DND-41 (cell line): ENCODE data around the gene ANKRD12.

Experiments used
- EZH2 ChIP-seq: IDR thresholded peaks from 3 replicates; pipeline ENCODE4 v1.6.1; 2012; ENCODE audit warnings: borderline replicate concordance, low read depth, mild to moderate bottlenecking, moderate library complexity, low read length, inconsistent platforms; ENCODE audit not compliant: severe bottlenecking
- TF ChIP-seq, protein P1 (sequence below): IDR thresholded peaks from 2 replicates; pipeline ENCODE4 v1.5.1; 2012; ENCODE audit warnings: borderline replicate concordance, low read length, moderate library complexity, mild to moderate bottlenecking; ENCODE audit not compliant: poor library complexity, severe bottlenecking; ENCODE audit errors: extremely low read depth

DNA sequence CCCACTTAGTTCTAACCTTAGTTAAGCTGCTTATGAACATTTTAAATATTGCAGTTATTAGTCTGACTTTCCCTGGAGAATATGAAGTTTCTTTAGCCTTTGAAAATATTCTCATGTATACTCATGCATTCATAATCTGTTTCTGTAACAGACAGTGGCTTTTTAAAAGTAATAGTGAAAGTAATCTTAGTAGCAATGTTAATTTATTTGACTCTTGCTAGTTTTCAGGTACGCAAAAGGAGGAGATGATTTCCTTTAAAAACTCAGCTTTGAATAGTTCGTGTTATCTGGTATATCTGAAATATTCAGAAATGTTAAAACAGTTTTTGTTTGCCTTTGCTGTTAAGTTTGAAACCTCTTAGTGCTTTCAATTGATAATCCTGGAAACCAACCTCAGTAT is 3.8 kb downstream of the ANKRD12 start:
- TF ChIP-seq, protein P1, sequence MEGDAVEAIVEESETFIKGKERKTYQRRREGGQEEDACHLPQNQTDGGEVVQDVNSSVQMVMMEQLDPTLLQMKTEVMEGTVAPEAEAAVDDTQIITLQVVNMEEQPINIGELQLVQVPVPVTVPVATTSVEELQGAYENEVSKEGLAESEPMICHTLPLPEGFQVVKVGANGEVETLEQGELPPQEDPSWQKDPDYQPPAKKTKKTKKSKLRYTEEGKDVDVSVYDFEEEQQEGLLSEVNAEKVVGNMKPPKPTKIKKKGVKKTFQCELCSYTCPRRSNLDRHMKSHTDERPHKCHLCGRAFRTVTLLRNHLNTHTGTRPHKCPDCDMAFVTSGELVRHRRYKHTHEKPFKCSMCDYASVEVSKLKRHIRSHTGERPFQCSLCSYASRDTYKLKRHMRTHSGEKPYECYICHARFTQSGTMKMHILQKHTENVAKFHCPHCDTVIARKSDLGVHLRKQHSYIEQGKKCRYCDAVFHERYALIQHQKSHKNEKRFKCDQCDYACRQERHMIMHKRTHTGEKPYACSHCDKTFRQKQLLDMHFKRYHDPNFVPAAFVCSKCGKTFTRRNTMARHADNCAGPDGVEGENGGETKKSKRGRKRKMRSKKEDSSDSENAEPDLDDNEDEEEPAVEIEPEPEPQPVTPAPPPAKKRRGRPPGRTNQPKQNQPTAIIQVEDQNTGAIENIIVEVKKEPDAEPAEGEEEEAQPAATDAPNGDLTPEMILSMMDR, result no peak
- TF ChIP-seq EZH2, result no peak
